Coronary artery (tissue), 2 donors: ENCODE data around the gene SSX3.
"Not testable (repeated sequence)": the region's sequence is repeated elsewhere in the genome, so short reads cannot be mapped to it uniquely, and the experiment has no call there.

Experiments used
- DNase-seq: peaks from one replicate; pipeline ENCODE4 v3.0.0-alpha.2; 2017; ENCODE audit warnings: low spot score
- H3K27ac ChIP-seq, 2 donors: fragments of 200-600 bp; sonication (generic); one replicate each; pipeline ENCODE4 v1.5.1; 2016 to 2019
- H3K4me3 ChIP-seq: fragments of 200-600 bp; sonication (generic); 2 replicates; pipeline ENCODE4 v1.5.1; 2016; ENCODE audit warnings: mild to moderate bottlenecking, moderate library complexity
- CTCF ChIP-seq: fragments of 200-600 bp; sonication (generic); IDR thresholded peaks from one replicate; pipeline ENCODE4 v1.5.1; 2019; ENCODE audit warnings: antibody characterized with exemption

Gene SSX3, protein sequence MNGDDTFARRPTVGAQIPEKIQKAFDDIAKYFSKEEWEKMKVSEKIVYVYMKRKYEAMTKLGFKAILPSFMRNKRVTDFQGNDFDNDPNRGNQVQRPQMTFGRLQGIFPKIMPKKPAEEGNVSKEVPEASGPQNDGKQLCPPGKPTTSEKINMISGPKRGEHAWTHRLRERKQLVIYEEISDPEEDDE

GRCh38 chrX:48356315-48357094 is at the start of gene SSX3:
TSS of gene SSX3 (minus strand) at chrX:48356703. CDS start at chrX:48355249, 1,454 bp downstream.
- not testable (repeated sequence) for H3K27ac ChIP-seq, H3K4me3 ChIP-seq, DNase-seq

- not testable (repeated sequence) for H3K4me3 ChIP-seq, H3K27ac ChIP-seq
- DNase-seq, result peak; percentile 17
Observed at GRCh38 chrX:48397825-48398224, 41.3 kb upstream of the SSX3 start.

DNA sequence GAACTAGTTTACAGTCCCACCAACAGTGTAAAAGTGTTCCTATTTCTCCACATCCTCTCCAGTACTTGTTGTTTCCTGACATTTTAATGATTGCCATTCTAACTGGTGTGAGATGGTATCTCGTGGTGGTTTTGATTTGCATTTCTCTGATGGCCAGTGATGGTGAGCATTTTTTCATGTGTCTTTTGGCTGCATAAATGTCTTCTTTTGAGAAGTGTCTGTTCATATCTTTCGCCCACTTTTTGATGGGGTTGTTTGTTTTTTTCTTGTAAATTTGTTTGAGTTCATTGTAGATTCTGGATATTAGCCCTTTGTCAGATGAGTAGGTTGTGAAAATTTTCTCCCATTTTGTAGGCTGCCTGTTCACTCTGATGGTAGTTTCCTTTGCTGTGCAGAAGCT is 40.4 kb upstream of the SSX3 start:
- not testable (repeated sequence) for H3K27ac ChIP-seq, DNase-seq, H3K4me3 ChIP-seq

GRCh38 chrX:48383239-48383638 is 26.7 kb upstream of the SSX3 start, which contains the start of gene SSX4:
TSS of gene SSX4 (plus strand) at chrX:48383539. CDS start at chrX:48384054, 515 bp downstream.
- H3K27ac ChIP-seq, DNase-seq, H3K4me3 ChIP-seq: not testable (repeated sequence)

- H3K4me3 ChIP-seq, H3K27ac ChIP-seq, DNase-seq: not testable (repeated sequence)
Observed at GRCh38 chrX:48370408-48370807, 13.9 kb upstream of the SSX3 start.

DNA sequence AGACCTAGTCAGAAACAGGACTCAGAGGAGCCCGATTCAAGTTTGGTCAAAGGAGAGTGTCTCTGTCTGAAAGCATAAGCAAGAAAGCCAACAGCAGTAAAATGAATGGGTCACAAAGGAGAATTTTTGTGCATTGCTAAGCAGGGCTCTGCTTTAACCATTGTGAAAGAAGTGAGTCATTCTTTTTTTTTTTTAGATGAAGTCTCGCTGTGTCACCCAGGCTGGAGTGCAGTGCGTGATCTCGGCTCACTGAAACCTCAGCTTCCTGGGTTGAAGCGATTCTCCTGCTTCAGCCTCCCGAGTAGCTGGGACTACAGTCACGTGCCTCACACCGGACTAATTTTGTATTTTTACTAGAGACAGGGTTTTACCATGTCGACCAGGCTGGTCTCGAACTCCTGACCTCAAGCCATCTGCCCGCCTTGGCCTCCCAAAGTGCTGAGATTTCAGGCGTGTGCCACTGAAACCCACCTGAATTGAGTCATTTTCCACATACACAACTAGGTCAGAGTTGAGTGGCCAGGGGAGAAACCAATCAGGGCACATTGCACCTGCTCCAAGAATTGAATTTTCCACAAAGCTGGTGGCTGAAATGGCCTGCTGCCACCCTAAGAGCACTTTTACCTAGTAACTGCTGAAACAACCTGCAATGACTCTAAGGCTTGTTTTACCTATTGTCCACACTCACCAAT is 11.4 kb upstream of the SSX3 start:
- not testable (repeated sequence) for DNase-seq, H3K27ac ChIP-seq, H3K4me3 ChIP-seq

GRCh38 chrX:48359281-48359680 is 2.8 kb upstream of the SSX3 start:
- not testable (repeated sequence) for H3K27ac ChIP-seq, DNase-seq, H3K4me3 ChIP-seq

DNA sequence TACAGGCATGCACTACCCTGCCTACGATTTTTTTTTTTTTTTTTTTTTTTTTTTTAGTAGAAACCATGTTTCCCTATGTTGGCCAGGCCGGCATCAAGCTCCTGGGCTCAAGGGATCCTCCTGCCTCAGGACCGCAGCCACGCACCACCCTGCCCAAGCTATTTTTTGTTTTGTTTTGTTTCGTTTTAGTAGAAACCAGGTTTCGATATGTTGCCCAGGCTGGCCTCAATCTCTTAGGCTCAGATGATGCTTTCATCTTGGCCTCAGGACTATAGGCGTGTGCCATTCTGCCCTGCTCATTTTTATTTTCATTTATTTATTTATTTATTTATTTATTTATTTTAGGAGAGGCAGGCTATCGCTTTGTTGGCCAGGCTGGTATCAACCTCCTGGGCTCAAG is 1.2 kb upstream of the SSX3 start:
- Histone ChIP-seq H3K27ac (no peak overlapping the region), H3K4me3 (no peak overlapping the region)
- TF ChIP-seq CTCF, result no peak
- no peak for DNase-seq

DNA sequence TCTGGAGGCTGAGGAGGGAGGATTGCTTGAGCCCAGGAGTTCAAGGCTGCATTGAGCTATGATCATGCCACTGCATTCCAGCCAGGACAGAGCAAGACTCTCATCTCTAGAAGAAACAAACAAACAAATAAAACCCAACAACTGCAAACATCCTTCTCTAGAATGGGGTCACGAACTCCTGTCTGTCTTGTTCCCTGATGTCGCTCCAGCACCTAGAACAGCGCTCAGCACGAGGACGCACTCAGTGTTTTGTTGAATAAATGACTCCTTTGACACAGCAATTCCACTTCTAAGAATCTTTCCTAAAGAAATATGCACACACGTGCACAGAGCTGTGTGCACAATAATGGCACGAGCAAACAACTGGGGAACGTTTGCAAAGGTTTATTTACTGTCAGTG is 10.4 kb downstream of the SSX3 start:
- not testable (repeated sequence) for H3K4me3 ChIP-seq, H3K27ac ChIP-seq, DNase-seq

- not testable (repeated sequence) for H3K4me3 ChIP-seq, H3K27ac ChIP-seq, DNase-seq
Observed at GRCh38 chrX:48313996-48314395, 42.5 kb downstream of the SSX3 start.

GRCh38 chrX:48306175-48306574 is 50.3 kb downstream of the SSX3 start:
- Histone ChIP-seq H3K27ac (no peak overlapping the region), H3K4me3 (no peak overlapping the region)
- DNase-seq, result no peak
- no peak for TF ChIP-seq CTCF
